ENCODE data around the gene SPRR2G.

DNA sequence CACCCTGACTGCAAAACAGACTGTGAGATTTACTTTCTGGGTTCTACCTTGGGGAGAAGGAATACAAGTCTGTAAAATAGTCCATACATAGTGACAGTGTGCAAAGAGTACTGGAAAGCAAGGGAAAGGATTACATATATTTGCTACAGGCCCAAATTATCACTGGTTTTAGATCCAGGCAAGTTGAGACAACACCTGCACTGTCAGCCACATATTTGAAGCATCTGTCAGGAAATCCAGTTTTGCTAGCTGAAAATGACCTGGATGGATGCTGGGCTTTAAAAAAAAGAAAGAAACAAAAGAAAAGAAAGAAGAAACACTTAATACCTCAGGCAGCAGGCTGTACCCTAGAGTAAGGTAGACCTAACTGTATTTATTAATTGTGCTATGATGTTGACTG is 23.9 kb upstream of the SPRR2G start:
- TF ChIP-seq, protein P1, sequence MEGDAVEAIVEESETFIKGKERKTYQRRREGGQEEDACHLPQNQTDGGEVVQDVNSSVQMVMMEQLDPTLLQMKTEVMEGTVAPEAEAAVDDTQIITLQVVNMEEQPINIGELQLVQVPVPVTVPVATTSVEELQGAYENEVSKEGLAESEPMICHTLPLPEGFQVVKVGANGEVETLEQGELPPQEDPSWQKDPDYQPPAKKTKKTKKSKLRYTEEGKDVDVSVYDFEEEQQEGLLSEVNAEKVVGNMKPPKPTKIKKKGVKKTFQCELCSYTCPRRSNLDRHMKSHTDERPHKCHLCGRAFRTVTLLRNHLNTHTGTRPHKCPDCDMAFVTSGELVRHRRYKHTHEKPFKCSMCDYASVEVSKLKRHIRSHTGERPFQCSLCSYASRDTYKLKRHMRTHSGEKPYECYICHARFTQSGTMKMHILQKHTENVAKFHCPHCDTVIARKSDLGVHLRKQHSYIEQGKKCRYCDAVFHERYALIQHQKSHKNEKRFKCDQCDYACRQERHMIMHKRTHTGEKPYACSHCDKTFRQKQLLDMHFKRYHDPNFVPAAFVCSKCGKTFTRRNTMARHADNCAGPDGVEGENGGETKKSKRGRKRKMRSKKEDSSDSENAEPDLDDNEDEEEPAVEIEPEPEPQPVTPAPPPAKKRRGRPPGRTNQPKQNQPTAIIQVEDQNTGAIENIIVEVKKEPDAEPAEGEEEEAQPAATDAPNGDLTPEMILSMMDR (IDR thresholded peaks at IDR 0.05; ENCODE audit: low read depth, low read length) = no peak
- no peak for TF ChIP-seq POLR2A (IDR thresholded peaks at IDR 0.05; ENCODE audit: extremely low read depth, insufficient read length)

Measured in NB4 (cell line).